Subcutaneous abdominal adipose tissue (tissue), 5 donors: ENCODE results near the gene C22orf39.

Source experiments
- H3K27ac ChIP-seq: one replicate; pipeline ENCODE4 v1.7.0; 2013; ENCODE audit warnings: low read depth, mild to moderate bottlenecking, inconsistent platforms, low read length, moderate library complexity
- H3K27me3 ChIP-seq, 5 donors: one replicate each; pipeline ENCODE4 v1.7.0; 2013; ENCODE audit warnings: low read length in 5 of 5, inconsistent platforms in 1 of 5; ENCODE audit not compliant: control insufficient read depth in 5 of 5, insufficient read depth in 4 of 5
- H3K36me3 ChIP-seq, 5 donors: one replicate each; pipeline ENCODE4 v1.7.0; 2013; ENCODE audit warnings: low read length in 5 of 5; ENCODE audit not compliant: control insufficient read depth in 5 of 5, insufficient read depth in 5 of 5
- H3K4me1 ChIP-seq, 5 donors: one replicate each; pipeline ENCODE4 v1.7.0; 2013; ENCODE audit warnings: low read length in 5 of 5, mild to moderate bottlenecking in 3 of 5, moderate library complexity in 1 of 5; ENCODE audit not compliant: control insufficient read depth in 5 of 5, insufficient read depth in 5 of 5
- H3K4me3 ChIP-seq, 5 donors: one replicate each; pipeline ENCODE4 v1.7.0; 2013; ENCODE audit warnings: low read length in 5 of 5, low read depth in 1 of 5
- H3K9ac ChIP-seq, 5 donors: one replicate each; pipeline ENCODE4 v1.7.0; 2013; ENCODE audit warnings: low read length in 5 of 5, mild to moderate bottlenecking in 4 of 5, moderate library complexity in 3 of 5
- H3K9me3 ChIP-seq, 5 donors: one replicate each; pipeline ENCODE4 v1.7.0; 2013; ENCODE audit warnings: low read length in 5 of 5; ENCODE audit not compliant: control insufficient read depth in 5 of 5
- donor health status: healthy.
- donor health status: healthy.
- donor health status: healthy.
- donor health status: healthy.
- donor health status: healthy.

Gene C22orf39

DNA sequence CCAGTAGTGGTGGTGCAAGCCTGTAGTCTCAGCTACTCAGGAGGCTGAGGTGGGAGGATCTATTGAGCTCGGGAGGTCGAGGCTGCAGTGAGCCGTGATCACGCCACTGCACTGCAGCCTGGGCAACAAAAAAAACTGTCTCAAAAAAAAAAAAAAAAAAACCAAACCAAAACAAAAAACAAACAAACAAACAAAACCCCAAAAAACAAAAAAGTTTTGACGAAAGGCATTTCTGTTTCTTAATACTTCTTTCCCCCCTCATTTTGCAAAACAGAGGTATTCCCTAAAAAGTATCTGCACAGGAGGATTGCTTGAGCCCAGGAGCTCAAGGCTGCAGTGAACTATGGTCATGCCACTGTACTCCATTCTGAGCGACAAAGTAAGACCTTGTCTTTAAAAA is 27.2 kb downstream of the C22orf39 start:
- Histone ChIP-seq H3K36me3 (peaks cover 0 to 7% (median 3%) of the 10 kb centered on the region in 5 donors), H3K27me3 (no peaks in the 10 kb centered on the region), H3K4me1 (peaks cover 2 to 28% (median 26%) of the 10 kb centered on the region in 5 donors), H3K9me3 (no peaks in the 10 kb centered on the region), H3K9ac (no peak overlapping the region), H3K4me3 (no peak overlapping the region), H3K27ac (no peak overlapping the region)

DNA sequence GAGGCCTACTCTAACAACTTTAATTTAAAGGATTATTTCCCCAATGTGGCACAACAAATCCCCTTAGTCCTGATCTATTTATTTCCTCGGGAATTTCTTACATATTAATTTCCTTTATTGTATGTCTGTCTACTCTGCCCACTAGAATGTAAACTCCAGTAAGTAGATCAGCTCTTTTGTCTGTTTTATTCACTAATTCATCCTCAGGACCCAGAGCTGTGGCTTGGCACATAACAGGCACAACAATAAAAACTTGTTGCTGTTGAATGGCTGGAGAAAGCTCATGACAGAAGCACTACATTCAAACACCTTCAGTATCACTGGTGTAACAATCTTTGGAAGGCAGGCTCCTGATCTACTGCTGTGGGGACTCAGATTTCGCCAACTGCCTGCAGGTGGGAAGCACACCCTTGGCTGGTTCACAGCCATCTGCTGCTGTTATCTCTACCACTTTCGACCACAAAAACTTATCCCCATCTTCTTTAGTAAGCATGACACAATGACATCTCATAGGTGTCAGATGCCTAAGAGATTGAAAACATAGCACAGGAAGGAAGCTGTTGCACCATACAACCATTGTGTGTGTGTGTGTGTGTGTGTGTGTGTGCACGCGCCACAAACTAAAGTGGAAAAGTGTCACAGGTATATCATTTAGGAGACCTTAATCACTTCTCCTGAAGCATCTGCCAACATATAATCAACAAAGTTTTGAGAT is 27.9 kb downstream of the C22orf39 start:
- Histone ChIP-seq H3K36me3 (peaks cover 0 to 2% (median 0%) of the 10 kb centered on the region in 5 donors), H3K9ac (no peak overlapping the region), H3K9me3 (no peaks in the 10 kb centered on the region), H3K4me1 (peaks cover 2 to 30% (median 26%) of the 10 kb centered on the region in 5 donors), H3K27ac (no peak overlapping the region), H3K27me3 (no peaks in the 10 kb centered on the region), H3K4me3 (no peak overlapping the region)

DNA sequence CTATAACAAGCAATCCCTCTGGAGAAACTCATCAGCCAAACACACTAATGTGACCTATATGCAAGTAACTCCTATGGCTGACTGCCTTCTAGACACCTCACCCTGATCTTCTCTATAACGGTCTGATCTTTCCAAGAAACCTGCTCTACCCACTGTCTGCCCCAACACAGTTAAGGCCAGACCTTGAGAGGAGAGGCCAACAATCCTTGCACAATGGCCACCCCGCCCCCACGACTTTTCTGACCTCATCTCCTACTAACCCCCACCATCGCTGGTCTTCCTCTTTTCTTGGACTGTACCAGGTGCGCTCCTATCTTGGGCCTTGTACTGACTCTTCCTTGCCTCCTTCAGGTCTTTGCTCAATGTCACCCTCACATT is 28.4 kb downstream of the C22orf39 start:
- Histone ChIP-seq H3K9ac (no peak overlapping the region), H3K9me3 (no peaks in the 10 kb centered on the region)

DNA sequence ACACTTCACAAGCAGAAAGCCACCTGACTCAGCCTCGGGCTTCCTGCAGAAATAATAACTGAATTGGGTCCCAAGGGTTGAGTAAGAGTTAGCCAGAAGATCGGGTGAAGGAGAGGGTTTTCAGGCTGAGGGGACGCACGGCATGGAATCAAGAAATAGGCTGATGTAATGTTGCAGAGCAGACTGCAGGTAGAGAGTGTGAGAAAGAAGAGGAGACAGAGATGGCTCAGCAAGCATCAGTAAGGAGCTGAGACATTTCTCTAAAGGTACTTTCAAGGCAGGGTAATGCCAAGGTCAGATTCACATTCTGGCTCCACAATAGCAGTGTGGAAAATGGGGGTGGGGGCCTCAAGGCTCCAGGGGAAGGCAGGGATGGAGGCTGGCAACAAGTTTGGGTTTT is 34.6 kb downstream of the C22orf39 start:
- H3K4me3 ChIP-seq = no peak overlapping the region
- H3K9ac ChIP-seq = no peak overlapping the region
- H3K27me3 ChIP-seq = no peaks in the 10 kb centered on the region
- no peaks in the 10 kb centered on the region for H3K9me3 ChIP-seq
- peaks cover 0 to 21% (median 19%) of the 10 kb centered on the region in 5 donors for H3K36me3 ChIP-seq
- H3K4me1 ChIP-seq = peaks cover 2 to 40% (median 24%) of the 10 kb centered on the region in 5 donors
- no peak overlapping the region for H3K27ac ChIP-seq

More for the DNA sequence above, 28.4 kb downstream of the C22orf39 start:
- Histone ChIP-seq H3K36me3 (no peaks in the 10 kb centered on the region), H3K4me1 (peaks cover 4 to 33% (median 26%) of the 10 kb centered on the region in 5 donors), H3K27ac (no peak overlapping the region), H3K4me3 (no peak overlapping the region), H3K27me3 (no peaks in the 10 kb centered on the region)

DNA sequence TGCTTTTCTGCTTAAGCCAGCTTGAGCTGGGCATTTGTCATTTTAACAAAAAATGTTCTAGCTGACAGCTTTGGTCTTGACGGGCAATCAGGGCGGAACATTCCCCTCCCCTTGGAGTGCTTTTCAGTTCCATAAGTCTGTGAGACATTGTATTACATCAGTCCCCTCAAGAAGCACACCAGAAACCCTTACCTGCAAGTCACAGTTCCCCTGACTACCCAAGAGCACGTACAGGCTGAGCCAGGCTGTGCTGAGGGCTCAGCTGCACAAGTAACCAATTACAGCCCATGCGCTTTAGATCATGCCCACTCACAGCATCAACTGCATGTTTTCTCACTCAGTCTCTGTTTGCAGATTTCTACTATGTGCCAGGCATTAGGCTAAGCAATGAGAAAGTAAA is 35.0 kb downstream of the C22orf39 start:
- Histone ChIP-seq H3K4me3 (no peak overlapping the region), H3K36me3 (peaks cover under 1 to 26% (median 22%) of the 10 kb centered on the region in 5 donors), H3K27me3 (no peaks in the 10 kb centered on the region), H3K27ac (no peak overlapping the region), H3K9ac (no peak overlapping the region), H3K9me3 (no peaks in the 10 kb centered on the region), H3K4me1 (peaks cover 2 to 40% (median 24%) of the 10 kb centered on the region in 5 donors)

DNA sequence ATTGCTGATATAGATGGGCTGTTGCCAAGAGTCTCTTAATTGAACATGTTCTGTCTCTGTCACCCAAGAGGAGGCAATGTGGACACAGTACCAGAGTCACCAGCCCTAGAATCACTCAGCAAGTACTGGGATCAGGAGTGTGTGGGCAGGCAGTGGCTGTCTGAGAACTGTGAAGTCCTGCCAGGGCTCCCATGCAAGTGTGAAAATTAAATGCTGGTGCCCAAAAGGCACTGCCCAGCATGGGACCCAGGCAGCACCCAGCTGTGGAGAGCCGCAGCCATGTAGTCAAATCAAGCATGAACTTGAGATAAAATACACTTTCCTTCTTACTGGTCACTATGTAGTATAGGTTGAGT is 35.8 kb downstream of the C22orf39 start:
- H3K9ac ChIP-seq = no peak overlapping the region

DNA sequence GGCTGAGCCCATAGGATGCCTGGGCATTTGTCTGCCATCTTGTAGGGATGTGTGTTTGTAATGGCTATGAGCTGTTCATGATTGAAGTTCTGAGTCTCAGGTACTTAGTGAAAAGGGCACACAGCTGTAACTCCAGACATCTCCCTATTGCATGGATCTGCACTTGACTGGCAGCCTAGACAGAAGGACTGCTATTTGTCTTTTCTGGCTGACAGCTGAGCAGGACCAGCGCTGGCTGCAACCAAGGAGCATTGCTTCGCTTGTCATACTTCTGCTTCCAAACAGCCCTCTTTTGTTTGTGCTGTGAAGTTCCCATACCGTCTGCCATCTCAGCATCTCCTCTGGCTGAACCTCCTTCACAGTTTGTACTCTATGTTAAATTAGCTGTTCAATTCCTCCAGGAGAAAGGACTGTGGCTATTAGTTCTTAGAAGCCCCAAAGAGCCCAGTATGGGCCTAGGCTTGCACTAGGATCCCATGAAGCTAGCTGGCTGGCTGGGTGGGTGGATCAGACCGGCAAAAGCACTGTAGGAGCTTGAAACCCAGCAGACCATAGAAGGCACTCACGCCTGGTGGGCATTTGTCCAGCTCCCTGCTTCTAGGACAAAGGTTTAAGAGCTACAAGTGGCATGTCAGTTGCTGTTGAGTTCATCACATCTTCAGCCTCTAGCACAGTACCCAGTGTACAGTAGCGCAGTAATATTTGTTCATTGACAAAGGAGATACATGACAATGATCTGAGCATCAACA is 36.4 kb downstream of the C22orf39 start:
- Histone ChIP-seq H3K4me1 (peaks cover 2 to 40% (median 24%) of the 10 kb centered on the region in 5 donors), H3K36me3 (peaks cover 5 to 39% (median 35%) of the 10 kb centered on the region in 5 donors), H3K27ac (no peak overlapping the region), H3K9ac (no peak overlapping the region), H3K9me3 (no peaks in the 10 kb centered on the region), H3K27me3 (no peaks in the 10 kb centered on the region), H3K4me3 (no peak overlapping the region)

More for the DNA sequence above, 35.8 kb downstream of the C22orf39 start:
- Histone ChIP-seq H3K27ac (no peak overlapping the region), H3K4me3 (no peak overlapping the region), H3K9me3 (no peaks in the 10 kb centered on the region), H3K27me3 (no peaks in the 10 kb centered on the region), H3K36me3 (peaks cover 5 to 33% (median 30%) of the 10 kb centered on the region in 5 donors), H3K4me1 (peaks cover 2 to 40% (median 24%) of the 10 kb centered on the region in 5 donors)

DNA sequence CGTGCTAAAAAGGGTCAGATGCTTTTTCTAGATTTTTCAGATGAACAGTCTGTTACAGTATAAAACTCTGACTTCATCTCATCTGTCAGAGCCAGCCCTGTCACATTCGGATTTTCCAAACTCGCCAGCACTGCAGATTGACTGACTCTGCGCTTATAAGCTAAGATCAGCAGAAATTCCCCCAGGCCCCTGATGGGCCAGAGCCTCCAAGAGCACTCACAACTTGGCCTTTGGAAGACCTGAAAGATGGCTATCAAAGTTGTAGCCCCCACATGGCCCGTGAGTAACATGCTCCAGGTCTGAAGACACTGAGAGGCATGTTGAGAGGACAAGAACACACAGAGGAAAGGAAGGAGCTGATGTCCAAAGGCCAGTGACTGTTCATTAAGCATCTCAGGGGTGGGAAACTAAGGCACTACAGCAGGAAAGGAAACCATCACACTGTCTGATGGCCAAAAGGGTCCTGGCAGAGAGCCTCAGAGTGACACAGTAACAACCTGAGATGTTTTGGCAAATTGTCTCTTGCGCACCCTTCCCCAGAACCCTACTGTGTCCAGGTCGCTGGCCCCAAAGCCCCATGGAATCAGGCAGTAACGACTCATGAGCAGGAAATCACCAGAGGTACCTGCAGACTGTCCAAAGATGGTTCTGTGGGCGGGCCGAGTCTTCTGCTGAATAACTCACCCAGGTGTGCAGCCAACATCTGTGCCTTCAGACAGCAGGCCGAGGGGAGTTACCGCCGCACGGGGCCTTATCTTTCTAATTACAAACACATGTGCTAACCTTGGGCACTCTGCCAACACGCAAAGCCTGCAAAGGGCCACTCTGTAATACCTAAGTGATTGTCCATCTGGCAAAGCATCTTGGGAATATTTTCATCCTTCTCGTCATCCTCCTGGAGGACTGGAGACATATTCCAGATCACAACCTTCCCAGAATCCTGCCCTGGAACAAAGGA is 39.6 kb downstream of the C22orf39 start:
- no peak overlapping the region for H3K27ac ChIP-seq
- H3K4me1 ChIP-seq = peaks cover 0 to 22% (median 18%) of the 10 kb centered on the region in 5 donors
- peaks cover 8 to 61% (median 46%) of the 10 kb centered on the region in 5 donors for H3K36me3 ChIP-seq
- H3K9ac ChIP-seq = no peak overlapping the region
- no peaks in the 10 kb centered on the region for H3K27me3 ChIP-seq
- no peaks in the 10 kb centered on the region for H3K9me3 ChIP-seq
- no peak overlapping the region for H3K4me3 ChIP-seq

DNA sequence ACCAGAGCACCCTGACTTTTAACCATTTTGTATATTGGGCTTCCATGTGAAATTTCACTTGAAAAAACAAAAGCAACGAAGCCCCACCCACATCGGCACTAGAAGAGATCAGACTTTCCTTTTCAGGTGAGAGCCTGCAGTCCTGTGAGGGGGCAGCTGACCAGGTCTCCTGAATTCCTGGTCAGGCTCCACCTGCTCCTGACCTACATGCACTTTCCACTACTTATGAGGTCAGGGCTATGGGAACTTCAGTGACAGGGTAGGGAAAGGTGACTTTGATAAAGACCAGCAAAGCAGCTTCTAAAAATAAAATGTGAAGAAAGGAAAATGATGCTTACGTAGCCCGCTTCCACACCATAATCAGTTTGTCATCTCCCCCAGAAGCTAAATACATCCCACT is 40.7 kb downstream of the C22orf39 start:
- Histone ChIP-seq H3K27me3 (no peaks in the 10 kb centered on the region), H3K4me3 (no peak overlapping the region), H3K36me3 (peaks cover 11 to 61% (median 46%) of the 10 kb centered on the region in 5 donors), H3K4me1 (peaks cover 0 to 13% (median 11%) of the 10 kb centered on the region in 5 donors), H3K9ac (no peak overlapping the region), H3K27ac (no peak overlapping the region), H3K9me3 (no peaks in the 10 kb centered on the region)
